ENCODE data around the gene DAPK1. TPM values are rescaled to one million over a fixed set of nuclear protein-coding genes. Genes with fewer than 3 reads are reported as not detected.
"Not testable (repeated sequence)": the region's sequence is repeated elsewhere in the genome, so short reads cannot be mapped to it uniquely, and the experiment has no call there.

The DAPK1 gene
- total RNA-seq, 2 experiments from 2014 or later = 0.29 to 0.47 TPM

GRCh38 chr9:87741326-87741725 lies 243.7 kb downstream of the DAPK1 start:
- ChIA-PET CTCF (no interaction called here), POLR2A (no interaction called here)
- no peak for DNase-seq
- Mint-ChIP-seq H3K9me3 (ENCODE audit: insufficient read depth) (no peaks in the 10 kb centered on the region), H3K36me3 (ENCODE audit: low read depth) (no peaks in the 10 kb centered on the region), H3K27ac (no peak overlapping the region), H3K27me3 (ENCODE audit: low read depth) (peaks cover 2% of the 10 kb centered on the region), H3K4me3 (no peak overlapping the region), H3K4me1 (ENCODE audit: low read depth) (no peaks in the 10 kb centered on the region)
- no peak for ATAC-seq

GRCh38 chr9:87741891-87742290 lies 244.2 kb downstream of the DAPK1 start:
- Mint-ChIP-seq H3K9me3 (ENCODE audit: insufficient read depth) (no peaks in the 10 kb centered on the region), H3K36me3 (ENCODE audit: low read depth) (no peaks in the 10 kb centered on the region), H3K4me1 (ENCODE audit: low read depth) (no peaks in the 10 kb centered on the region), H3K4me3 (no peak overlapping the region), H3K27ac (no peak overlapping the region), H3K27me3 (ENCODE audit: low read depth) (peaks cover 2% of the 10 kb centered on the region)
- no peak for ATAC-seq
- ChIA-PET CTCF (no interaction called here), POLR2A (no interaction called here)
- no peak for DNase-seq

- ATAC-seq (no peak), DNase-seq (no peak)
- ChIA-PET CTCF (no interaction called here), POLR2A (no interaction called here)
- Mint-ChIP-seq H3K27me3 (ENCODE audit: low read depth) (peaks cover 2% of the 10 kb centered on the region), H3K36me3 (ENCODE audit: low read depth) (no peaks in the 10 kb centered on the region), H3K4me3 (no peak overlapping the region), H3K9me3 (ENCODE audit: insufficient read depth) (no peaks in the 10 kb centered on the region), H3K4me1 (ENCODE audit: low read depth) (no peaks in the 10 kb centered on the region), H3K27ac (no peak overlapping the region)
These were observed 245.3 kb downstream of the DAPK1 start for GRCh38 chr9:87742813-87743428.

DNA sequence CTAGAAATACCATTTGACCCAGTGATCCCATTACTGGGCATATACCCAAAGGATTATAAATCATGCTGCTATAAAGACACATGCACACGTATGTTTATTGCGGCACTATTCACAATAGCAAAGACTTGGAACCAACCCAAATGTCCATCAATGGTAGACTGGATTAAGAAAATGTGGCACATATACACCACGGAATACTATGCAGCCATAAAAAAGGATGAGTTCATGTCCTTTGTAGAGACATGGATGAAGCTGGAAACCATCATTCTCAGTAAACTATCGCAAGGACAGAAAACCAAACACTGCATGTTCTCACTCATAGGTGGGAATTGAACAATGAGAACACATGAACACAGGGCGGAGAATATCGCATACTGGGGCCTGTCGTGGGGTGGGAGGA lies 246.6 kb downstream of the DAPK1 start:
- H3K9me3 Mint-ChIP-seq (ENCODE audit: insufficient read depth); H3K27me3 Mint-ChIP-seq (ENCODE audit: low read depth); H3K4me3 Mint-ChIP-seq; H3K4me1 Mint-ChIP-seq (ENCODE audit: low read depth); H3K36me3 Mint-ChIP-seq (ENCODE audit: low read depth); H3K27ac Mint-ChIP-seq; POLR2A ChIA-PET; ATAC-seq; CTCF ChIA-PET; DNase-seq: not testable (repeated sequence)

DNA sequence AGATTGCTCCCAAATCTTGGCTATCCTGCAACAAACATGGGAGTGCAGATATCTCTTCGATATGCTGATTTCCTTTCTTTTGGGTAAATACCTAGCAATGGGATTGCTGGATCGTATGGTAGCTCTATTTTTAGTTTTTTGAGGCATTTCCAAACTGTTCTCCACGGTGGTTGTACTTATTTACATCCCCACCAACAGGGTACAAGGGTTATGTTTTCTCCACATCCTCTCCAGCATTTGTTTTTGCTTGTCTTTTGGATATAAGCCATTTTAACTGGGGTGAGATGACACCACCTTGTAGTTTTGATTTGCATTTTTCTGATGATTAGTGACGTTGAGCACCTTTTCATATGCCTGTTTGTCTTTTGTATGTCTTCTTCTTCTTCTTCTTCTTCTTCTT lies 248.5 kb downstream of the DAPK1 start:
- POLR2A ChIA-PET = no interaction called here
- Mint-ChIP-seq H3K4me3 (no peak overlapping the region), H3K27ac (no peak overlapping the region), H3K36me3 (ENCODE audit: low read depth) (no peaks in the 10 kb centered on the region), H3K4me1 (ENCODE audit: low read depth) (no peaks in the 10 kb centered on the region), H3K9me3 (ENCODE audit: insufficient read depth) (no peaks in the 10 kb centered on the region), H3K27me3 (ENCODE audit: low read depth) (no peaks in the 10 kb centered on the region)
- DNase-seq (no peak), ATAC-seq (no peak)
- CTCF ChIA-PET = no interaction called here

- POLR2A ChIA-PET = no interaction called here
These were observed 251.2 kb downstream of the DAPK1 start for GRCh38 chr9:87748881-87749280.

GRCh38 chr9:87749335-87750035 lies 251.8 kb downstream of the DAPK1 start:
- H3K4me3 Mint-ChIP-seq = no peak overlapping the region
- DNase-seq (no peak), ATAC-seq (no peak)
- no peaks in the 10 kb centered on the region for H3K27me3 Mint-ChIP-seq (ENCODE audit: low read depth)
- ChIA-PET POLR2A (no interaction called here), CTCF (no interaction called here)
- H3K4me1 Mint-ChIP-seq (ENCODE audit: low read depth) = no peaks in the 10 kb centered on the region
- H3K9me3 Mint-ChIP-seq (ENCODE audit: insufficient read depth) = no peaks in the 10 kb centered on the region
- no peak overlapping the region for H3K27ac Mint-ChIP-seq
- H3K36me3 Mint-ChIP-seq (ENCODE audit: low read depth) = no peaks in the 10 kb centered on the region

More at GRCh38 chr9:87748881-87749280, 251.2 kb downstream of the DAPK1 start:
- Mint-ChIP-seq H3K4me3 (no peak overlapping the region), H3K9me3 (ENCODE audit: insufficient read depth) (no peaks in the 10 kb centered on the region), H3K36me3 (ENCODE audit: low read depth) (no peaks in the 10 kb centered on the region), H3K27me3 (ENCODE audit: low read depth) (no peaks in the 10 kb centered on the region), H3K27ac (no peak overlapping the region), H3K4me1 (ENCODE audit: low read depth) (no peaks in the 10 kb centered on the region)
- ATAC-seq (no peak), DNase-seq (no peak)
- CTCF ChIA-PET = no interaction called here

DNA sequence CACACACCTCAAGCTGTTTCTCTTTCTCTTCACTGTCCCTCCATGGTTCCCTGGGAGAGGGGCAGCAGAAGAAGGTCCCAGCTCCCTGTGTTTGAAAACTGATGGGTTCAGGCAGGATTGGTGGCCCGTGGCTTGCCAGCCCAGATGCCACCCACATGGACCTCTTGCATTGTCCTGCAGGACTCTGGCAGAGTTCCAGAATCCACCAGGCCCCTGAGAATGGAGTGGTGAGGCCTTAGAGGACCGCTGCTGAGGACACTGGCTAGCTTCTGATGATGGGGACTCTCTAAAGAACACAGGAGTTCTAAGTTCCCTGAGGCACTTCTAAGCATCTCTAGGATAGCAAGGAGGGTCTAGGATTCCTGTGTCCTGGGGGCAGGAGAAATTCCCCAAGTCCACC lies 253.1 kb downstream of the DAPK1 start:
- Mint-ChIP-seq H3K36me3 (ENCODE audit: low read depth) (no peaks in the 10 kb centered on the region), H3K27me3 (ENCODE audit: low read depth) (no peaks in the 10 kb centered on the region), H3K27ac (no peak overlapping the region), H3K4me1 (ENCODE audit: low read depth) (no peaks in the 10 kb centered on the region), H3K4me3 (no peak overlapping the region), H3K9me3 (ENCODE audit: insufficient read depth) (no peaks in the 10 kb centered on the region)
- DNase-seq (no peak), ATAC-seq (no peak)
- POLR2A ChIA-PET = no interaction called here
- CTCF ChIA-PET = no interaction called here

- Mint-ChIP-seq H3K27me3 (ENCODE audit: low read depth) (no peaks in the 10 kb centered on the region), H3K4me3 (no peak overlapping the region), H3K36me3 (ENCODE audit: low read depth) (no peaks in the 10 kb centered on the region), H3K9me3 (ENCODE audit: insufficient read depth) (no peaks in the 10 kb centered on the region), H3K27ac (no peak overlapping the region), H3K4me1 (ENCODE audit: low read depth) (no peaks in the 10 kb centered on the region)
- DNase-seq (no peak), ATAC-seq (no peak)
- CTCF ChIA-PET = no interaction called here
- POLR2A ChIA-PET = no interaction called here
These were observed 253.8 kb downstream of the DAPK1 start for GRCh38 chr9:87751423-87751822.

GRCh38 chr9:87751868-87752267 lies 254.2 kb downstream of the DAPK1 start:
- Mint-ChIP-seq H3K4me3 (no peak overlapping the region), H3K36me3 (ENCODE audit: low read depth) (no peaks in the 10 kb centered on the region), H3K27ac (no peak overlapping the region), H3K9me3 (ENCODE audit: insufficient read depth) (no peaks in the 10 kb centered on the region), H3K4me1 (ENCODE audit: low read depth) (no peaks in the 10 kb centered on the region), H3K27me3 (ENCODE audit: low read depth) (no peaks in the 10 kb centered on the region)
- ATAC-seq = no peak
- POLR2A ChIA-PET = no interaction called here
- CTCF ChIA-PET = no interaction called here
- DNase-seq = no peak

DNA sequence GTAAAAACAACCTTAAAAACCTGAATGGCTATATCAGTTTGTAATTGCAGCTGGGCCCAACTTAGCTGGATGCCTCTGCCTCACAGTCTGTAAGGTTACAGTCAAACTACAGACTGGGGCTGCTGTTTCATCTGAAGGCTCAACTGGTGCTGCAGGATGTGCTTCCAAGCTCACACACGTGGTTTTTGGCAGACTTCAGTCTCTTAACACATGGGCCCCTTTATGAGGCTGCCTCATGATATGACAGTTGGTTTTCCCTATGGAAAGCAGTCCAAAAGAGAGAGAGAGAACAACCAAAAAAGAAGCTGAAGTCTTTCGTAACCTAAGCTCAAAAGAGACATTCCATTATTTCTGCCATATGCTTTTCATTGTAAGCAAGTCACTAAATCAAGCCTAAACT lies 255.6 kb downstream of the DAPK1 start:
- H3K4me3 Mint-ChIP-seq = no peak overlapping the region
- no peaks in the 10 kb centered on the region for H3K27me3 Mint-ChIP-seq (ENCODE audit: low read depth)
- H3K4me1 Mint-ChIP-seq (ENCODE audit: low read depth) = no peaks in the 10 kb centered on the region
- ATAC-seq (no peak), DNase-seq (no peak)
- H3K9me3 Mint-ChIP-seq (ENCODE audit: insufficient read depth) = no peaks in the 10 kb centered on the region
- no peaks in the 10 kb centered on the region for H3K36me3 Mint-ChIP-seq (ENCODE audit: low read depth)
- no peak overlapping the region for H3K27ac Mint-ChIP-seq
- ChIA-PET CTCF (no interaction called here), POLR2A (no interaction called here)
